Measurements from ENCODE around the gene MS4A4E.

The MS4A4E gene

DNA sequence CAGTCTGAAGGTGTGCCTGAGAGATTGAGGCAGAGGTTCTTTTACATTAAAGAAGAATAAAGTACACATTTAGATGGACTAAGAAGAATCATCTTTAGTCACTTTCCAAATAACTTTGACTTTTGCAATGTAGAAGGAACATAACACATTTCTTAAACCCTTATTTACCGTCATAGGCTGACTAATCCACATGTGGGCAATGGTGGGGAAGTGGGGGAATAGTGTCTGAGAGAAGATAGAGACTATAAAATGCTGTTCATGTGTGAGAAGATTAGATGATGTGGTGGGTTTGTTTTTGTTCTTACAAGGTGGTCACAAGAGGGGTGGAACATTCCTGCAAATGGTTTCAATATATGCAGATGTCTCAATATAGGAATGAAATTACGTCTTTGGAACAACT lies 39.3 kb upstream of the MS4A4E start:
- no peak overlapping the region for H2BK120ac ChIP-seq (ENCODE audit: low read depth, low read length)
- H3K4me3 ChIP-seq (ENCODE audit: low read length in 2 of 2): no peak overlapping the region
- H3K4me2 ChIP-seq (ENCODE audit: insufficient read depth, low read length, poor library complexity, severe bottlenecking): no peak overlapping the region
- no peaks in the 10 kb centered on the region for H3K27me3 ChIP-seq (ENCODE audit: control insufficient read depth in 3 of 3, insufficient read depth in 3 of 3, low read depth in 1 of 3, low read length in 3 of 3)
- H3K4ac ChIP-seq (ENCODE audit: low read length): no peak overlapping the region
- no peaks in the 10 kb centered on the region for H3K36me3 ChIP-seq (replicated peaks in 1 of 2; ENCODE audit: control insufficient read depth in 2 of 2, insufficient read depth in 2 of 2, low read length in 2 of 2)
- no peak overlapping the region for H2BK15ac ChIP-seq (ENCODE audit: low read length)
- H3K9ac ChIP-seq (ENCODE audit: low read depth, low read length, poor library complexity): no peak overlapping the region
- no peak overlapping the region for H3K23ac ChIP-seq (ENCODE audit: low read depth, low read length, poor library complexity)
- H3K79me1 ChIP-seq (ENCODE audit: low read depth, low read length): no peaks in the 10 kb centered on the region
- peaks cover 0 to 16% of the 10 kb centered on the region in 2 donors for H3K4me1 ChIP-seq (ENCODE audit: control insufficient read depth in 2 of 2, insufficient read depth in 1 of 2, low read depth in 1 of 2, low read length in 2 of 2)
- H4K91ac ChIP-seq (ENCODE audit: low read depth, low read length, poor library complexity): no peak overlapping the region
- no peak overlapping the region for H3K14ac ChIP-seq (ENCODE audit: low read length)
- H2BK5ac ChIP-seq (ENCODE audit: low read length): no peak overlapping the region
- no peak overlapping the region for H2BK12ac ChIP-seq (ENCODE audit: low read length)
- no CpG with 5 or more reads among the region's 2 CpGs for WGBS, 2 donors (ENCODE audit: extremely low coverage in 2 of 2, insufficient read length in 2 of 2, insufficient replicate concordance in 1 of 2)
- peaks cover 0 to 5% of the 10 kb centered on the region in 2 donors for H3K9me3 ChIP-seq (replicated peaks in 1 of 2; ENCODE audit: control insufficient read depth in 2 of 2, insufficient read depth in 1 of 2, low read depth in 1 of 2, low read length in 2 of 2)
- H2AK5ac ChIP-seq (ENCODE audit: low read depth, low read length): no peak overlapping the region
- H3K27ac ChIP-seq (replicated peaks; ENCODE audit: low read length): no peak overlapping the region
- H2AFZ ChIP-seq (ENCODE audit: low read length): no peak overlapping the region
- DNase-seq (ENCODE audit: low spot score): no peak
- no peak overlapping the region for H4K8ac ChIP-seq (ENCODE audit: low read depth, low read length)
- no peak overlapping the region for H3K18ac ChIP-seq (ENCODE audit: low read length)

DNA sequence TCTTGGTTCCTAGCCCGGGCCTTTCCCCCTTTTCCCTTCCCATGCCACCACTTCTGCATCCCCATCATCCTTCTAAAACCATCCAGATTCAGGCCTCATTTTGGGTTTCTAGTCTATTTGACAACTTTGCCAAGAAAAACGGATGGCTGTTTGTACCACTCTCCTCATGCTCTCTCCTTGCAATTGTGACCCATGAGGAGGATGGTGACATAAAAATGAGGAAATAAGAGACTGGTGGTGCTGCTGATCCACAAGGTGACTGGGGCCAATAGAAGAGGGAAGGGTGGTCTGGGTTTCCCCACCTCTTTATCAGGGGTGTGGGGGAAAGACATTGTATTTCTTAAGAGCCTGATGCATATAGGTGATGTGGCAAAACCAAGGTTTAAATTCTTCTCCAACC lies 38.5 kb upstream of the MS4A4E start:
- no peak overlapping the region for H2AFZ ChIP-seq (ENCODE audit: low read length)
- H3K27me3 ChIP-seq (ENCODE audit: control insufficient read depth in 3 of 3, insufficient read depth in 3 of 3, low read depth in 1 of 3, low read length in 3 of 3): no peaks in the 10 kb centered on the region
- H2BK15ac ChIP-seq (ENCODE audit: low read length): no peak overlapping the region
- H3K79me1 ChIP-seq (ENCODE audit: low read depth, low read length): no peaks in the 10 kb centered on the region
- no CpG with 5 or more reads among the region's 2 CpGs for WGBS, 2 donors (ENCODE audit: extremely low coverage in 2 of 2, insufficient read length in 2 of 2, insufficient replicate concordance in 1 of 2)
- no peak overlapping the region for H2BK12ac ChIP-seq (ENCODE audit: low read length)
- no peak overlapping the region for H2BK5ac ChIP-seq (ENCODE audit: low read length)
- H3K9ac ChIP-seq (ENCODE audit: low read depth, low read length, poor library complexity): no peak overlapping the region
- no peak overlapping the region for H2BK120ac ChIP-seq (ENCODE audit: low read depth, low read length)
- no peak overlapping the region for H4K8ac ChIP-seq (ENCODE audit: low read depth, low read length)
- no peak overlapping the region for H3K4ac ChIP-seq (ENCODE audit: low read length)
- peaks cover 0 to 7% of the 10 kb centered on the region in 2 donors for H3K9me3 ChIP-seq (replicated peaks in 1 of 2; ENCODE audit: control insufficient read depth in 2 of 2, insufficient read depth in 1 of 2, low read depth in 1 of 2, low read length in 2 of 2)
- H3K36me3 ChIP-seq (replicated peaks in 1 of 2; ENCODE audit: control insufficient read depth in 2 of 2, insufficient read depth in 2 of 2, low read length in 2 of 2): no peaks in the 10 kb centered on the region
- H3K4me2 ChIP-seq (ENCODE audit: insufficient read depth, low read length, poor library complexity, severe bottlenecking): no peak overlapping the region
- no peak for DNase-seq (ENCODE audit: low spot score)
- no peak overlapping the region for H2AK5ac ChIP-seq (ENCODE audit: low read depth, low read length)
- H3K4me1 ChIP-seq (ENCODE audit: control insufficient read depth in 2 of 2, insufficient read depth in 1 of 2, low read depth in 1 of 2, low read length in 2 of 2): peaks cover 0 to 16% of the 10 kb centered on the region in 2 donors
- H3K27ac ChIP-seq (replicated peaks; ENCODE audit: low read length): no peak overlapping the region
- no peak overlapping the region for H3K4me3 ChIP-seq (ENCODE audit: low read length in 2 of 2)
- H4K91ac ChIP-seq (ENCODE audit: low read depth, low read length, poor library complexity): no peak overlapping the region
- no peak overlapping the region for H3K18ac ChIP-seq (ENCODE audit: low read length)
- H3K14ac ChIP-seq (ENCODE audit: low read length): no peak overlapping the region
- H3K23ac ChIP-seq (ENCODE audit: low read depth, low read length, poor library complexity): no peak overlapping the region

DNA sequence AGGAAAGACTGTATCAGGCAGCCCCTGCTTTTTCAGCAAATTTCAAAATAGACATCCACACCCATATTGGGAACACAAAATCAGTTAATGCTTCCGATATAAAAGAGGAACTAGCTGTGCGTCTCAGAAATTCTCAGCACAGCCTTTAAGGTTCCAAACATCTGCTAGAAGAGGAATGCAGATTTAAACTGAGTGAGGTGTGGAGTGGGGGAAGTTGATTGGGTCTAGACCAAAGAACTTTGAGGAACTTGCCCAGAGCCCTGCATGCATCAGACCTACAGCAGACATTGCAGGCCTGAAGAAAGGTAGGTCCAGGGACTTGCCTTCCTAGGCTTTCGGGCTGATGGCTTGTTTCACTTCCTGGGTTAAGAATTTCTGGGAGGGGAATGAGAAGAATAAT lies 37.5 kb upstream of the MS4A4E start, which contains the start of gene MS4A4A:
Gene MS4A4A (plus strand): TSS at position 255 of the 400 bp plus-strand sequence. CDS start 10 bp downstream, at position 265.
- no CpG with 5 or more reads among the region's 3 CpGs for WGBS, 2 donors (ENCODE audit: extremely low coverage in 2 of 2, insufficient read length in 2 of 2, insufficient replicate concordance in 1 of 2)
- DNase-seq (ENCODE audit: low spot score): no peak
- H3K79me1 ChIP-seq (ENCODE audit: low read depth, low read length): no peaks in the 10 kb centered on the region
- H3K4ac ChIP-seq (ENCODE audit: low read length): no peak within 1 kb of the TSS
- no peak within 1 kb of the TSS for H2BK120ac ChIP-seq (ENCODE audit: low read depth, low read length)
- H2AFZ ChIP-seq (ENCODE audit: low read length): no peak within 1 kb of the TSS
- H2BK15ac ChIP-seq (ENCODE audit: low read length): no peak within 1 kb of the TSS
- no peak within 1 kb of the TSS for H3K4me2 ChIP-seq (ENCODE audit: insufficient read depth, low read length, poor library complexity, severe bottlenecking)
- no peak within 1 kb of the TSS for H3K23ac ChIP-seq (ENCODE audit: low read depth, low read length, poor library complexity)
- H3K9ac ChIP-seq (ENCODE audit: low read depth, low read length, poor library complexity): no peak within 1 kb of the TSS
- H2BK5ac ChIP-seq (ENCODE audit: low read length): no peak within 1 kb of the TSS
- no peak within 1 kb of the TSS for H3K27ac ChIP-seq (replicated peaks; ENCODE audit: low read length)
- H3K9me3 ChIP-seq (replicated peaks in 1 of 2; ENCODE audit: control insufficient read depth in 2 of 2, insufficient read depth in 1 of 2, low read depth in 1 of 2, low read length in 2 of 2): peaks cover 0 to 7% of the 10 kb centered on the region in 2 donors
- no peak within 1 kb of the TSS for H3K14ac ChIP-seq (ENCODE audit: low read length)
- H3K18ac ChIP-seq (ENCODE audit: low read length): no peak within 1 kb of the TSS
- H3K36me3 ChIP-seq (replicated peaks in 1 of 2; ENCODE audit: control insufficient read depth in 2 of 2, insufficient read depth in 2 of 2, low read length in 2 of 2): no peaks in the 10 kb centered on the region
- no peak within 1 kb of the TSS for H2AK5ac ChIP-seq (ENCODE audit: low read depth, low read length)
- no peaks in the 10 kb centered on the region for H3K27me3 ChIP-seq (ENCODE audit: control insufficient read depth in 3 of 3, insufficient read depth in 3 of 3, low read depth in 1 of 3, low read length in 3 of 3)
- no peak within 1 kb of the TSS for H4K8ac ChIP-seq (ENCODE audit: low read depth, low read length)
- no peak within 1 kb of the TSS for H2BK12ac ChIP-seq (ENCODE audit: low read length)
- H4K91ac ChIP-seq (ENCODE audit: low read depth, low read length, poor library complexity): no peak within 1 kb of the TSS
- H3K4me1 ChIP-seq (ENCODE audit: control insufficient read depth in 2 of 2, insufficient read depth in 1 of 2, low read depth in 1 of 2, low read length in 2 of 2): peaks cover 0 to 12% of the 10 kb centered on the region in 2 donors
- no peak within 1 kb of the TSS for H3K4me3 ChIP-seq (ENCODE audit: low read length in 2 of 2)

DNA sequence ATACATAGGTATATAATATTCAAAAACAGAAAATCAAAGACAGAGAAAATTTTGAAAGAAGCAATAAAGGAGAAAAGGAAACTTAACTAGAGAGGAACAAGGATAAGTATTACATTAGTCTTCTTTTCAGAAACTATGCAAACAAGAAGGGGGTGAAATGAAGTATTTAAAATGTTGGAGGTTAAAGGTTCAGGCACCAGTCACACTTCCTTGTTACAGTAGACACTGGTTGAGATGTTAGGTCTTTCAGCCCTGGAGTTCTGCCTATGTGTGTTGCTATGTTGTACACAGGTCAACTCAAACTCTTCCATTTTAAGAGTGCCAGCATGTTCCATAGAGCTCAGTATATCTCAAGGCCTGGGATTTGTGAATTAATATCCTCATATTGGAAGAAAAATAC lies 31.5 kb upstream of the MS4A4E start:
- no peak overlapping the region for H2BK15ac ChIP-seq (ENCODE audit: low read length)
- no peak overlapping the region for H4K91ac ChIP-seq (ENCODE audit: low read depth, low read length, poor library complexity)
- H3K4me1 ChIP-seq (ENCODE audit: control insufficient read depth in 2 of 2, insufficient read depth in 1 of 2, low read depth in 1 of 2, low read length in 2 of 2): no peaks in the 10 kb centered on the region
- H2BK5ac ChIP-seq (ENCODE audit: low read length): no peak overlapping the region
- H3K27ac ChIP-seq (replicated peaks; ENCODE audit: low read length): no peak overlapping the region
- no peak overlapping the region for H3K4me2 ChIP-seq (ENCODE audit: insufficient read depth, low read length, poor library complexity, severe bottlenecking)
- H2AK5ac ChIP-seq (ENCODE audit: low read depth, low read length): no peak overlapping the region
- H3K79me1 ChIP-seq (ENCODE audit: low read depth, low read length): no peaks in the 10 kb centered on the region
- no peak overlapping the region for H2BK120ac ChIP-seq (ENCODE audit: low read depth, low read length)
- no peak for DNase-seq (ENCODE audit: low spot score)
- no peak overlapping the region for H3K18ac ChIP-seq (ENCODE audit: low read length)
- H3K23ac ChIP-seq (ENCODE audit: low read depth, low read length, poor library complexity): no peak overlapping the region
- no peaks in the 10 kb centered on the region for H3K27me3 ChIP-seq (ENCODE audit: control insufficient read depth in 3 of 3, insufficient read depth in 3 of 3, low read depth in 1 of 3, low read length in 3 of 3)
- no peak overlapping the region for H2BK12ac ChIP-seq (ENCODE audit: low read length)
- no peak overlapping the region for H3K9ac ChIP-seq (ENCODE audit: low read depth, low read length, poor library complexity)
- peaks cover 0 to 6% of the 10 kb centered on the region in 2 donors for H3K9me3 ChIP-seq (replicated peaks in 1 of 2; ENCODE audit: control insufficient read depth in 2 of 2, insufficient read depth in 1 of 2, low read depth in 1 of 2, low read length in 2 of 2)
- no peak overlapping the region for H2AFZ ChIP-seq (ENCODE audit: low read length)
- H4K8ac ChIP-seq (ENCODE audit: low read depth, low read length): no peak overlapping the region
- H3K14ac ChIP-seq (ENCODE audit: low read length): no peak overlapping the region
- H3K36me3 ChIP-seq (replicated peaks in 1 of 2; ENCODE audit: control insufficient read depth in 2 of 2, insufficient read depth in 2 of 2, low read length in 2 of 2): no peaks in the 10 kb centered on the region
- no peak overlapping the region for H3K4ac ChIP-seq (ENCODE audit: low read length)
- H3K4me3 ChIP-seq (ENCODE audit: low read length in 2 of 2): no peak overlapping the region
